ENCODE measurements around the gene CSKMT.
"Not testable (repeated sequence)": the region's sequence is repeated elsewhere in the genome, so short reads cannot be mapped to it uniquely, and the experiment has no call there.

CSKMT gene

DNA sequence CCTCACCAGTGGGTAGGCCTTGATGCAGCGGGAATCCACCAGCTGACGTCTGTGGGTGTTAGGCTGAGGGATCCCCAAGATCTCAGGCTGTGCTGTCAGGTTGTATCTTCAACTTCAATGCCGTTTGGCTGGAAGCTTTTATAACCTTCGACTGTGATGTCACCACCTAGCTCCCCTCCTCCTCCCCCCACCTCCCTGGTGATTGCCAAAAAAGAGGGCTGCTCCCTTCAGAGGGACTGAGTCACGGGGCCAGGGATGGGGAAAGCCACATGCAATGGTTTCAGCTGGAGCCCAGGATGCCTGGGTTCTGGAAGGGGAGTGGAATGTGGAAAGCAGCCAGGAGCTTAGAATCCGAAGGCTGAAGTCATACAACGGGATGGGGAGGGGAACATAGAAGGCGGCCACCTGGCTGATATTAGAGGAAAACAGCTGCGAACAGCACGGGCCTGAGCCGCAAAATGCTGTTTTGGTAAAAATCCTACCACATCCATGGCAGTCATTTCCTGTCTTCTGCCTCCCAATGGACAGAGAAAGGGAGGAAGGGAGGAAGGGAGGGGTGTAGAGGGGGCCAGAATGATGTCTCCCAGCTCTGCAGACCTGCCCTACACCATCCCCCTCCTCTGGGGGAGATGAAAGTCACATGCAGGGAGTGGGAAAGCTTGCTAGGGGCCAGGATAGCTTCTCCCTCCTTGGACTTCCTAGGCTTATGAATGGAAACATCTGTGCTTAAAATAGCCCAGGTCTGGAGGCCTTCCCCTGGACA is 24.5 kb downstream of the CSKMT start, which contains the start of gene LRRN4CL:
LRRN4CL (minus strand) TSS at position 110 of the 763 bp plus-strand sequence. CDS start 1,022 bp downstream, outside the sequence.
- no peak for DNase-seq

GRCh38 chr11:62693624-62694023 is 28.5 kb downstream of the CSKMT start:
- not testable (repeated sequence) for DNase-seq

DNA sequence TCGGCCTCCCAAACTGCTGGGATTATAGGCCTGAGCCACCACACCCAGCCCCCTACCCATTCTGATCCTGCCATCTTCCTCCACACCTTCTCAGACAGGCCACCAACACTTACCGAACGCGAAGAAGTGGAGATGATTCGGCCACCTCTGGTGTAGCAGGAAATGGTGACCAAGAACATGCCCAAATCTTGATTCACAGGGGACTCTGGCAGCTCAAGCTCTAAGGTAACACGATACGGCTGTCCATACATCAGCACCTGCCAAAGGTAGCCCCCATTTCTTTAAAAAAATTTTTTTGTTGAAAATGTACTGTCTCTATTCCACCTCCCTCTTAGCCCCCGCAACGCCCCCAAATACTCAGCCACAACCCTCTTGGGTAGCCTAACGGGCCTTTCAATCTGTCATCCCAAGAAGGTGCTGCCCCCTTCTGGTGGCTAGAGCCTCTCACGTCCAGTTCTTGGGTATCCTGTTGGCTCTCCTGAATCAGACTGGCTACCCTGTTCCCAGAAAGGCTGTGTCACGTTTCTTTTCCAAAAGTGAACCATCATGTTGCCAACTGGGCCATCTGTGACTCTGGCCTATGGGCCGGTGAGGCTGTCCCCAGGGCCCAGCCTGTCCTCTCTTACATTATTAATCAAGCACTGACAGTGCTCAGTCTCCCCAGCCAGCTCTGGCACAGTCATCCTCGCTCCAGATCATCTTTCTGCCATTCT is 29.5 kb downstream of the CSKMT start:
- peak; percentile 80 to 81 for DNase-seq

DNA sequence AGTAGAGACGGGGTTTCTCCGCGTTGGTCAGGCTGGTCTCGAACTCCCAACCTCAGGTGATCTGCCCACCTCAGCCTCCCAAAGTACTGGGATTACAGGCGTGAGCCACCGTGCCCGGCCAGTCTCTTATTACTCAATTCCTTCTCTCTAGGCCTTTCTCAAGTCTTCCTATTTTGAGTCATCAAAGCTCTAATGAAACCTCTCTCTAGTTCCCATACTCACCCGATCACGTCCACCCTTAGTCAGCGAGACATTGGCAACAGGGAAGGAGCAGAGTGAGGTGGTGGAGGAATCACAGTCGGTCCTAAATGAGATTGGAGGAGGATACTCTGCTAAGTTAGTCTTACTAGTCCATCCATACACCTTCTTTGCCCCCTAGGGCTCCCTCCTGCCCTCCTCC is 37.1 kb downstream of the CSKMT start:
- DNase-seq = no peak

DNA sequence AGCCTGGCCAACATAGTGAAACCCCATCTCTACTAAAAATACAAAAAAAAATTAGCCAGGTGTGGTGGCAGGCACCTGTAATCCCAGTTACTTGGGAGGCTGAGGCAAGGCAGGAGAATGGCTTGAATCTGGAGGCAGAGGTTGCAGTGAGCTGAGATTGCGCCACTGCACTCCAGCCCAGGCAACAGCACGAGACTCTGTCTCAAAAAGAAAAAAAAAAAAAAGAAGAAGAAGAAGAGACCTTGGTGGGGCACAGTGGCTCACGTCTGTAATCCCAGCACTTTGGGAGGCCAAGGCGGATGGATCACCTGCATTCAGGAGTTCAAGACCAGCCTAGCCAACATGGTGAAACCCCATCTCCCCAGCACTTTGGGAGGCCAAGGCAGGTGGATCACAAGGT is 38.8 kb downstream of the CSKMT start:
- DNase-seq = not testable (repeated sequence)

DNA sequence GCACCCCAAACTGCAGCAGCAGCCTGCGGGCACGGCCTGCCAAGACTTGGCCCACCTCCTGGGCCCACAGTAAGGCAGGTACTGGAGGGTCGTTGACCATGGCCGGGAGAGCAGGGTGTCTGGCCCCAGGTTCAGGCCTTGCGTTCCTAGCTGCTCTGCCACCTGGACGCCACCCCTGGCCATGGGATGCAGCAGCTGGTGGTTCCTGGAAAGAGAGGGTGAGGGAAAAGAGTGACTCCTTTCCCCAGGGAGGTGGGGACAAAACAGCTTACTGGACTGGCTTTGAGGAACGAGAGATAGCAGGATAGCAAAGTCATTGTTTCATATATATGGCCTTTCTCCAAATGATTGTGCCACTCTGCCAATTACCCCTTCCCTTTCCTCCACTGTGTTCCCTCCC is 40.3 kb downstream of the CSKMT start:
- DNase-seq = no peak

GRCh38 chr11:62705880-62706849 is 41.1 kb downstream of the CSKMT start:
- peak; percentile 92 to 95 for DNase-seq

- DNase-seq = no peak
Observed at GRCh38 chr11:62706850-62707247, 41.7 kb downstream of the CSKMT start.

GRCh38 chr11:62707277-62707861 is 42.3 kb downstream of the CSKMT start, which contains the start of the genes BSCL2 and GNG3:
TSS of gene BSCL2 (minus strand) at chr11:62707424. CDS start at chr11:62707195, 229 bp downstream.
TSS of gene GNG3 (plus strand) at chr11:62707676. CDS start at chr11:62708296, 620 bp downstream.
- DNase-seq = no peak

- DNase-seq = no peak
Observed at GRCh38 chr11:62708392-62708791, 43.3 kb downstream of the CSKMT start.

- peak; percentile 41 to 46 for DNase-seq
Observed at GRCh38 chr11:62708793-62709192, 43.7 kb downstream of the CSKMT start.

DNA sequence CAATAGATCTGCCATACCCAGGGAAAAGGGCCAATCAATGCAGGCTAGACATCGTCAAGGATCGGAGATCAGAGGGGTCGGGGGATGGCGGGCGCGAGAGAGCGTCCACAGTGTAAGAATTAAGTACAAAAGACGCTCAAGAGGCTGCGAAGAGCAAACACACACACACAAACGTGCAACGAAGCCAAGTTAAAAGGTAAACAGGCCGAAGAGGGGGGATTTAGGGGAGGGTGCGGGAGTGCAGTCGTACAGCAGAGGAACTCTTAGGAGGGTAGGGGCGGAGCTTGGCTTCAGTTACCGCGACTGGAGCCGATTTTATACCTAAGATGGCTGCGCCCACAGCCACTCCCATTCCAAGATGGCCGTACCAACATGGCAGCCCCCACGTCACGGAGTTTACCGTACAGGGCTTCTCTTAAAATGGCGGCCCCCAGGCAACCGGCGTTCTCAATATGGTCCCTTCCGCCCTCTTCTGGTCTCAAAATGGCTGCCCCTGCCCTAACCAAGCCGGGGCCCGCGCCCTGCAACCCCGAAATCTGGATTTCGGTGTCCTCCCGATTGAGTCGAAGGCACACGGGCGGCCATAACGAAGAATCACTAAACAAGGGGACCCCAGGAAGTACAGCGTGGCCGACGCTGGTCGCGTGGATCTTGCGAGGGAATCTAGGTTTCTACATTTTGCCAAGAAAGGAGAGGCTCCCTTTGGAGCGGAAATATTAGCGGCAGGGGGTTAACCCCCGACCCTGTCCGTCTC is 44.3 kb downstream of the CSKMT start:
- DNase-seq = peak; percentile 96

- DNase-seq = peak; percentile 25 to 26
Observed at GRCh38 chr11:62710001-62710345, 44.9 kb downstream of the CSKMT start.

- DNase-seq = no peak
Observed at GRCh38 chr11:62712276-62712812, 47.2 kb downstream of the CSKMT start.

DNA sequence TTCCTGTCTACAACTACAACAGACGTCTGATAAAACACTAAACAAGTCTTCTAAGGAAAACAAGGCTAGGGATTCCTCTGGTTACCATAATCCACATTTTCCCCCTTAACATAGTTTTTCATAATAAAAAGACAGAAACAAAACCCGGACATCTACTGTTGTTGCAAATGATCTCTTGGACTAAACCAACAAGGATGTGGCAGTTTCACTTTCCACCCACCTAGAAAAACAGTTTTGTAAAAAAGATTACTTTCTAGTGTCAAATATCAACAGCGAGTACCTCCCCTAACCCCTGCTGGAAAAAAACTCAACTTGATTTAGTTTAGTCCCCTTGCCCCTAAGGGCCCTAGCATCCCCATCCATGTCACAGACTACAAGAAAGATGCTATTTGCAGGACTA is 47.7 kb downstream of the CSKMT start:
- DNase-seq = no peak

GRCh38 chr11:62713343-62713742 is 48.2 kb downstream of the CSKMT start:
- no peak for DNase-seq

DNA sequence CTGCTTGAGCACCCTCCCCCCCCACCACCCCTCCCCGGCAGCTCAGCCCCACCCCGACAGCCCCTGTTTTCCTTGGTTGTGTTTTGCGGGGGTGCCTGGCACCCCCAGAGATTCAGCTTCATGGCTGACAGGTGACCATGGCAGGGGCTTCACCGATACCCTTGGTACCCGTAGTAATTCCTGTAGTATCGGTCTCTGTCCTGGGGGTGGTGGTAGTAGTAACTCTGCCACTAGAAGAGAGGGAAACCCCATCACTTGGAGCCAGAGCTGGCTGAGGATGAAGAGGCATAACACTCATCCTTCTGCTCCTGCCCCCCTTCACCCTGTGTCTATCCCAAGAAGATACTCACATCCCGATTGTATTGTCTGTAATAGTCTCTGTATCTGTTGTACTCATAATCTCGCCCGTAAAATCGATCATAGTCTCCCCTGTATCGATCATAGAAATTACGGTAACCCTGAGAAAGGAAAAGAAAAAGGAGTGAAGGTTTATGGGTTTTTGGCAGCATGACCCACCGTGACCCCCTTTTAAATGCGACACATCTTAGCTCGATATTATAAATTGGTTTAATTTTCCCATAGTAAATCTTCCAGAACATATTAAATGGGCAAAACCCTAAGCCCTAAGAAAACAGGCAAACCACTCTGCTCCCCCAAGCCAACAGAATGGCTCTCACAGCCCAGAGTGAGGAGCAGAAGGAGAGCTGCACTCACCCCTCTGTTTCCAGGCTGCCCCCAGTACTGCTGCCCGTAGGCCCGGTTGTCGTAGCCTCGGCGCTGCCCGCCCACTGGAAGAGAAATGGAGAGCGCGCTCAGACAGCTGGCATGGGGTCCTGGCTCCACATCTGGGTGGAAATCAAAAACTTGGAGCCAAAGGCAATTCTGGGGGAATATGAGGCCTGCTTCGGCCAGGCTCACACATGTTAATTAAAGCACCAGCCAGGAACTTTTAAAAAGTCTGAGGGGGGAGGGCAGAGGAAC is 50.3 kb downstream of the CSKMT start:
- DNase-seq = no peak

DNA sequence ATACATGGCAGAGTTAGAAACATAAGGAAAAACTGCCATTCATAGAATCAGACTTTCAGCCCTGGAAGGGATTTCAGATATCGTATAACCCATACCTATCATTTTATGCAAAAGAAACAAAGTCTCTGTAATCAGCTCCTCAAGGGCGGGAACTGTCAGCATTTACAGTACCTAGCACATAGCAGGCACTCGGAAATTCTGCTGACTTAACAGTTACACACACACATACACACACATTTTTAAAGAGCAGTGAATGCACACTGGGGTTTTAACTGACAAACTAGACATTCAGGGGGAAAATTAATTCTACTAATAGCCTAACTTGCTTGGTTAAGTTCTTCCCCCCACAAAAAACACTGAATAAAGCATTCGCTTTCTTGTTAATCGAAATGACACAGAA is 51.1 kb downstream of the CSKMT start:
- DNase-seq = no peak

DNA sequence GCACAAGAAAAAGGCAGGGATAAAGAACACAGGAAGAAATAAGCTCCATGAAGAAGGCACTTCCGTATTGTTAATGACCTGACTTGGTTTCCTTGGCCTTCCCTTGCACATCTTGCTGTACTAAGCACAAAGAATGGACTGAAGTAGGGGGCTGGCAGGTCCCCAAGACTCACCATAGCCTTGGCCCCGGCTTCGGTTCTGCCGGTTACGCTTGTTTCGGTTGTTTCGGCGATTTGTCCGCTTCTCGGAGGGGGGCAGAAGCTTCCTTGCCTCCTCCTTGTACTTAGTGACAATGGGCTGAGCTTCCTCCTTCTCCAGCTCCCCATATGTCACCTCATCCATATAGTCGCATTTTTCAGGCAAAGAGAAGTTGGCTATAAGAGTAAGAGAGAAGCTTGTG is 51.7 kb downstream of the CSKMT start:
- DNase-seq = no peak
